HCT116 (cell line): ENCODE measurements around the gene PISD. TPM values are rescaled to one million over a fixed set of nuclear protein-coding genes. Genes with fewer than 3 reads are reported as not detected.

Experiments
- ATAC-seq: fragments of 200-7000 bp; cut with Tn5 transposase; 2 replicates; pipeline ENCODE4 v1.9.1; 2020; ENCODE audit warnings: mild to moderate bottlenecking, moderate library complexity
- BruUV-seq: library from RNA; stranded (reverse); fragments of 400-500 nt; replicated peaks from 2 replicates; lab custom pipeline; 2021; lab: Mats Ljungman, UMichigan
- CTCF ChIA-PET: fragments of 300-600 bp; sonication (Branson Sonifier 250); formaldehyde crosslinking; loops from one replicate; lab custom pipeline; 2021; ENCODE audit warnings: antibody characterized with exemption; lab: Charles Lee
- POLR2A ChIA-PET: fragments of 300-600, 350-600 bp; sonication (Branson Sonifier 250); formaldehyde crosslinking; loops from one replicate; lab custom pipeline; 2021; ENCODE audit warnings: antibody characterized with exemption; lab: Charles Lee
- RAD21 ChIA-PET, 2 experiments: fragments of 300-600 bp; sonication (Branson Sonifier 250); formaldehyde crosslinking; loops; one replicate each; lab custom pipeline; 2023; ENCODE audit warnings: low total read pairs in 2 of 2; ENCODE audit not compliant: uncharacterized antibody in 2 of 2, unreplicated experiment in 2 of 2, low non-redundant PET in 1 of 2; lab: Charles Lee
- DNase-seq: peaks from one replicate; pipeline ENCODE4 v3.0.0-alpha.2; 2010; ENCODE audit warnings: low read depth, low spot score
- H2AFZ ChIP-seq: fragments of 200-600 bp; shearing (Covaris generic), sonication (generic); 2 replicates; pipeline ENCODE4 v1.6.1; 2017; ENCODE audit warnings: low read depth, mixed run types, mixed read lengths, antibody characterized with exemption, low read length; ENCODE audit not compliant: poor library complexity, severe bottlenecking
- H3K27ac ChIP-seq: 2 replicates; pipeline ENCODE4 v1.5.1; 2012; ENCODE audit warnings: low read depth, low read length
- H3K27me3 ChIP-seq: fragments of 200-600 bp; sonication (generic); 2 replicates; pipeline ENCODE4 v1.6.1; 2016; ENCODE audit warnings: mixed run types, low read length, mixed read lengths; ENCODE audit not compliant: insufficient read depth
- H3K36me3 ChIP-seq, 2 experiments: fragments of 200-500 bp in 1 of 2; fragments of 200-600 bp in 1 of 2; sonication (Bioruptor generic) in 1 of 2; sonication (generic) in 1 of 2; 2 replicates each; pipeline versions ENCODE4 v1.5.1 to v1.6.1; 2014 to 2016; ENCODE audit warnings: low read length in 2 of 2, inconsistent platforms in 1 of 2, mixed read lengths in 1 of 2, mixed run types in 1 of 2; ENCODE audit not compliant: insufficient read depth in 2 of 2, control insufficient read depth in 1 of 2
- H3K4me1 ChIP-seq, 2 experiments: fragments of 200-600 bp in 1 of 2; sonication (generic) in 1 of 2; 2 replicates each; pipeline versions ENCODE4 v1.5.1 to v1.6.1; 2012 to 2017; ENCODE audit warnings: low read length in 2 of 2, inconsistent platforms in 1 of 2, mild to moderate bottlenecking in 1 of 2, mixed read lengths in 1 of 2, mixed run types in 1 of 2, moderate library complexity in 1 of 2; ENCODE audit not compliant: insufficient read depth in 2 of 2, control insufficient read depth in 1 of 2
- H3K4me2 ChIP-seq: fragments of 200-600 bp; sonication (generic); 2 replicates; pipeline ENCODE4 v1.6.1; 2017; ENCODE audit warnings: mixed run types, low read length, mixed read lengths
- H3K4me3 ChIP-seq, 2 experiments: fragments of 200-600 bp in 1 of 2; sonication (generic) in 1 of 2; replicated peaks in 1 of 2; 2 replicates each; pipeline ENCODE4 v1.5.1; 2011 to 2016; ENCODE audit warnings: low read length in 2 of 2, control low read depth in 1 of 2, low read depth in 1 of 2, mild to moderate bottlenecking in 1 of 2, mixed read lengths in 1 of 2, mixed run types in 1 of 2
- H3K79me2 ChIP-seq: fragments of 200-600 bp; sonication (generic); 2 replicates; pipeline ENCODE4 v1.6.1; 2017; ENCODE audit warnings: mild to moderate bottlenecking, mixed run types, low read length, moderate library complexity, mixed read lengths; ENCODE audit not compliant: insufficient read depth
- H3K9ac ChIP-seq: fragments of 200-600 bp; sonication (generic); 2 replicates; pipeline ENCODE4 v1.6.1; 2016; ENCODE audit warnings: low read length, mixed read lengths
- H3K9me2 ChIP-seq: fragments of 200-600 bp; sonication (generic), shearing (Covaris generic); 2 replicates; pipeline ENCODE4 v1.6.1; 2017; ENCODE audit warnings: mixed run types, mild to moderate bottlenecking, moderate library complexity; ENCODE audit not compliant: insufficient read depth
- H3K9me3 ChIP-seq, 2 experiments: fragments of 200-500 bp in 1 of 2; fragments of 200-600 bp in 1 of 2; sonication (Bioruptor generic) in 1 of 2; sonication (generic) in 1 of 2; 2 replicates each; pipeline ENCODE4 v1.6.1; 2014 to 2017; ENCODE audit warnings: low read length in 2 of 2, mixed read lengths in 2 of 2, inconsistent platforms in 1 of 2, low read depth in 1 of 2, mild to moderate bottlenecking in 1 of 2, mixed run types in 1 of 2, moderate library complexity in 1 of 2; ENCODE audit not compliant: control insufficient read depth in 1 of 2, insufficient read depth in 1 of 2
- H4K20me1 ChIP-seq: fragments of 200-600 bp; sonication (generic), shearing (Covaris generic); 2 replicates; pipeline ENCODE4 v1.6.1; 2017; ENCODE audit warnings: mixed run types, mild to moderate bottlenecking, moderate library complexity; ENCODE audit not compliant: insufficient read depth
- CEBPB ChIP-seq: IDR thresholded peaks from 2 replicates; pipeline ENCODE4 v1.6.1; 2012; ENCODE audit warnings: low read depth
- ELF1 ChIP-seq: IDR thresholded peaks from 2 replicates; pipeline ENCODE4 v1.6.1; 2012; ENCODE audit warnings: low read depth, borderline replicate concordance
- EZH2phosphoT487 ChIP-seq: fragments of 200-600 bp; IDR thresholded peaks from 2 replicates; pipeline ENCODE4 v1.6.1; 2018; ENCODE audit warnings: antibody characterized with exemption, borderline replicate concordance
- FOSL1 ChIP-seq: IDR thresholded peaks from 2 replicates; pipeline ENCODE4 v1.6.1; 2012; ENCODE audit warnings: low read depth
- JUND ChIP-seq: IDR thresholded peaks from 2 replicates; pipeline ENCODE4 v1.6.1; 2012
- RAD21 ChIP-seq: IDR thresholded peaks from 2 replicates; pipeline ENCODE4 v1.6.1; 2012; ENCODE audit warnings: low read depth, mild to moderate bottlenecking
- SP1 ChIP-seq: IDR thresholded peaks from 2 replicates; pipeline ENCODE4 v1.6.1; 2012; ENCODE audit warnings: low read depth
- SRF ChIP-seq: IDR thresholded peaks from 2 replicates; pipeline ENCODE4 v1.6.1; 2012; ENCODE audit warnings: low read depth
- TCF7L2 ChIP-seq: IDR thresholded peaks from 2 replicates; pipeline ENCODE4 v1.7.0; 2011; ENCODE audit warnings: borderline replicate concordance, inconsistent platforms; ENCODE audit not compliant: insufficient read depth, insufficient read length; ENCODE audit errors: extremely low read depth
- YY1 ChIP-seq: IDR thresholded peaks from 2 replicates; pipeline ENCODE4 v1.6.1; 2011; ENCODE audit warnings: low read length, low read depth, moderate library complexity, mild to moderate bottlenecking; ENCODE audit not compliant: insufficient replicate concordance; ENCODE audit errors: extremely low read depth
- ZFX ChIP-seq: fragments of 450-650 bp; IDR thresholded peaks from 2 replicates; pipeline ENCODE4 v1.6.1; 2017
- ZNF274 ChIP-seq: fragments of 200-500 bp; sonication (Bioruptor generic); IDR thresholded peaks from 2 replicates; pipeline ENCODE4 v1.6.1; 2014; ENCODE audit warnings: mild to moderate bottlenecking, low read depth, low read length, inconsistent platforms
- intact Hi-C: fragments of 100-400 bp; cut with micrococcal nuclease; formaldehyde crosslinking; loops from 2 replicates; pipeline ENCODE4 v1.10.0; 2022
- total RNA-seq: library from RNA; stranded (reverse); gene quantifications from one replicate; pipeline ENCODE4 v1.2.1, GENCODE V29; 2021; ENCODE audit not compliant: unreplicated experiment
- TF ChIP-seq, protein P1 (sequence below): IDR thresholded peaks from 2 replicates; pipeline ENCODE4 v1.6.1; 2012; ENCODE audit warnings: low read depth
- TF ChIP-seq, protein P2 (sequence below): IDR thresholded peaks from 2 replicates; pipeline ENCODE4 v1.6.1; 2012
- TF ChIP-seq, protein P3 (sequence below): IDR thresholded peaks from 2 replicates; pipeline ENCODE4 v1.6.1; 2012
- TF ChIP-seq, protein P4 (sequence below): IDR thresholded peaks from 2 replicates; pipeline ENCODE4 v1.6.1; 2011; ENCODE audit warnings: mild to moderate bottlenecking, low read length, moderate library complexity; ENCODE audit not compliant: insufficient replicate concordance; ENCODE audit errors: extremely low read depth
- TF ChIP-seq, protein P5 (sequence below), 3 experiments: fragments of 200-600 bp in 1 of 3; sonication (generic) in 1 of 3; IDR thresholded peaks in 2 of 3; conservative IDR thresholded peaks in 1 of 3; 2 replicates each; pipeline ENCODE4 v1.5.1; 2012 to 2017; ENCODE audit warnings: low read depth in 2 of 3, low read length in 2 of 3, antibody characterized with exemption in 1 of 3, borderline replicate concordance in 1 of 3, control low read depth in 1 of 3, mild to moderate bottlenecking in 1 of 3, mixed read lengths in 1 of 3, mixed run types in 1 of 3, moderate library complexity in 1 of 3; ENCODE audit not compliant: insufficient read depth in 1 of 3

The PISD gene
- total RNA-seq, 1 experiment from 2014 or later = 47.1 TPM

DNA sequence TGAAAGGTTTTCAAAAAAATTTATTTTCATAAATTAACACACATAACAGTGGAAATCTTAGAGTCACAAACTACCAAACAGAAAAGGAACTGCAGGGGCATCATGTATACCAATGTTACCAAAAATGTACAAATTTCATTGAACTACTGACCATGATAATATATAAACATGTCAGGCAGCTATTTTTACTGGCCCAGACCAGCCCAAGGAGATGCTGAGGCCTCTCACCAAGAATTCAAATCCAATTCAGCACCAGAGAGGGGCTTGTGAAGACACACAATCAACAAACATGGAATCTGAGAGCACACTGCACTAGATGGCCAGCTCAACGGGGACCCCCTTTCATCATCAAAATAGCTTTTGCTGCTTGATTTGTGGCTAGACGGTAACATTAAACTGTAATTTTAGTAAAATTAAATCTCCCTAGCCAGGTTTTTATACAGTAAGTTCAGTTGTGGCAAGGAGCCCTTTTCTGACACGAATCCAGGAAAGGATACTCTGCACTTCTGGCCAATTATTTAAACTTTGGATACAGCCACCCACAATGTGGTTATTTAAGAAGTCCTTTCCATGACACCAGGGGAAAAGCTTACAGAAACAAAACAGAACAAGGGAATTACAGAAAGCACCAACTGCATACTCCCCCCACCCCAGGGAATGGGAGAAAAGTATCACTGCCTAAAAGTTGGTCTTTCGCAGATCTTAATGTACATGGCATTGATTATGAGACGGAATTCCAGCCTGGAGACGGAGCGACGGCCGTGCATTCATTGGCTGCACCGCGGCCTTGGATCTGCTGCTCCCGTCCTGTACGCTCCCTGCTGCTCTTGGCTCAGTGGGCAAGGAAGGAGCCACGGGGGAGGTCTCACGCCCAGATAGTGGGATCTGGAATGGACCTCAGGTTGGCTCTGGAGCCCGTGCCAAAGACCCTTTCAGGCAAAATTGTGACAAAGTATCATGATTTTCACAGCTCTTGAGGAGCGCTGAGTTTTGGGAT is 19.6 kb upstream of the PISD start:
- H3K9me3 ChIP-seq = no peaks in the 10 kb centered on the region
- no peaks in the 10 kb centered on the region for H4K20me1 ChIP-seq
- DNase-seq (no peak), ATAC-seq (no peak)
- BruUV-seq = no TSS peak
- peak overlapping the region; percentile 1; the same call in 1 of the 2 replicates for H3K4me2 ChIP-seq
- H3K79me2 ChIP-seq = no peaks in the 10 kb centered on the region
- intact Hi-C loops = no loop called here
- no peaks in the 10 kb centered on the region for H3K27me3 ChIP-seq
- H3K9ac ChIP-seq = no peak overlapping the region
- H3K27ac ChIP-seq = peak overlapping the region; percentile 33; the same call in 1 of the 2 replicates
- no peak overlapping the region for H3K4me3 ChIP-seq
- no peaks in the 10 kb centered on the region for H3K9me2 ChIP-seq
- ChIA-PET CTCF (interaction anchor here (0.6 to 1.1 kb wide), 3 partner anchors 16 to 1075 kb away, joined by 3 to 6 read pairs (median 5); partner anchors contain the start of gene TCN2), RAD21 (no interaction called here), POLR2A (no interaction called here)
- no peak overlapping the region for H2AFZ ChIP-seq
- peaks cover 7 to 23% of the 10 kb centered on the region in 2 experiments for H3K4me1 ChIP-seq
- H3K36me3 ChIP-seq = peaks cover 10 to 20% of the 10 kb centered on the region in 2 experiments; a peak in 3 of 4 replicates
- TF ChIP-seq ELF1 (no peak), ZFX (no peak), EZH2phosphoT487 (no peak), JUND (no peak), SP1 (no peak), SRF (no peak), ZNF274 (no peak), YY1 (no peak), CEBPB (no peak), RAD21 (no peak), TCF7L2 (no peak), FOSL1 (no peak)
- TF ChIP-seq, protein P1, sequence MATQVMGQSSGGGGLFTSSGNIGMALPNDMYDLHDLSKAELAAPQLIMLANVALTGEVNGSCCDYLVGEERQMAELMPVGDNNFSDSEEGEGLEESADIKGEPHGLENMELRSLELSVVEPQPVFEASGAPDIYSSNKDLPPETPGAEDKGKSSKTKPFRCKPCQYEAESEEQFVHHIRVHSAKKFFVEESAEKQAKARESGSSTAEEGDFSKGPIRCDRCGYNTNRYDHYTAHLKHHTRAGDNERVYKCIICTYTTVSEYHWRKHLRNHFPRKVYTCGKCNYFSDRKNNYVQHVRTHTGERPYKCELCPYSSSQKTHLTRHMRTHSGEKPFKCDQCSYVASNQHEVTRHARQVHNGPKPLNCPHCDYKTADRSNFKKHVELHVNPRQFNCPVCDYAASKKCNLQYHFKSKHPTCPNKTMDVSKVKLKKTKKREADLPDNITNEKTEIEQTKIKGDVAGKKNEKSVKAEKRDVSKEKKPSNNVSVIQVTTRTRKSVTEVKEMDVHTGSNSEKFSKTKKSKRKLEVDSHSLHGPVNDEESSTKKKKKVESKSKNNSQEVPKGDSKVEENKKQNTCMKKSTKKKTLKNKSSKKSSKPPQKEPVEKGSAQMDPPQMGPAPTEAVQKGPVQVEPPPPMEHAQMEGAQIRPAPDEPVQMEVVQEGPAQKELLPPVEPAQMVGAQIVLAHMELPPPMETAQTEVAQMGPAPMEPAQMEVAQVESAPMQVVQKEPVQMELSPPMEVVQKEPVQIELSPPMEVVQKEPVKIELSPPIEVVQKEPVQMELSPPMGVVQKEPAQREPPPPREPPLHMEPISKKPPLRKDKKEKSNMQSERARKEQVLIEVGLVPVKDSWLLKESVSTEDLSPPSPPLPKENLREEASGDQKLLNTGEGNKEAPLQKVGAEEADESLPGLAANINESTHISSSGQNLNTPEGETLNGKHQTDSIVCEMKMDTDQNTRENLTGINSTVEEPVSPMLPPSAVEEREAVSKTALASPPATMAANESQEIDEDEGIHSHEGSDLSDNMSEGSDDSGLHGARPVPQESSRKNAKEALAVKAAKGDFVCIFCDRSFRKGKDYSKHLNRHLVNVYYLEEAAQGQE = no peak
- TF ChIP-seq, protein P2, sequence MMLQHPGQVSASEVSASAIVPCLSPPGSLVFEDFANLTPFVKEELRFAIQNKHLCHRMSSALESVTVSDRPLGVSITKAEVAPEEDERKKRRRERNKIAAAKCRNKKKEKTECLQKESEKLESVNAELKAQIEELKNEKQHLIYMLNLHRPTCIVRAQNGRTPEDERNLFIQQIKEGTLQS = no peak
- TF ChIP-seq, protein P3, sequence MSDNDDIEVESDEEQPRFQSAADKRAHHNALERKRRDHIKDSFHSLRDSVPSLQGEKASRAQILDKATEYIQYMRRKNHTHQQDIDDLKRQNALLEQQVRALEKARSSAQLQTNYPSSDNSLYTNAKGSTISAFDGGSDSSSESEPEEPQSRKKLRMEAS = no peak
- TF ChIP-seq, protein P4, sequence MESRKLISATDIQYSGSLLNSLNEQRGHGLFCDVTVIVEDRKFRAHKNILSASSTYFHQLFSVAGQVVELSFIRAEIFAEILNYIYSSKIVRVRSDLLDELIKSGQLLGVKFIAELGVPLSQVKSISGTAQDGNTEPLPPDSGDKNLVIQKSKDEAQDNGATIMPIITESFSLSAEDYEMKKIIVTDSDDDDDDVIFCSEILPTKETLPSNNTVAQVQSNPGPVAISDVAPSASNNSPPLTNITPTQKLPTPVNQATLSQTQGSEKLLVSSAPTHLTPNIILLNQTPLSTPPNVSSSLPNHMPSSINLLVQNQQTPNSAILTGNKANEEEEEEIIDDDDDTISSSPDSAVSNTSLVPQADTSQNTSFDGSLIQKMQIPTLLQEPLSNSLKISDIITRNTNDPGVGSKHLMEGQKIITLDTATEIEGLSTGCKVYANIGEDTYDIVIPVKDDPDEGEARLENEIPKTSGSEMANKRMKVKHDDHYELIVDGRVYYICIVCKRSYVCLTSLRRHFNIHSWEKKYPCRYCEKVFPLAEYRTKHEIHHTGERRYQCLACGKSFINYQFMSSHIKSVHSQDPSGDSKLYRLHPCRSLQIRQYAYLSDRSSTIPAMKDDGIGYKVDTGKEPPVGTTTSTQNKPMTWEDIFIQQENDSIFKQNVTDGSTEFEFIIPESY = no peak
- TF ChIP-seq, protein P5, sequence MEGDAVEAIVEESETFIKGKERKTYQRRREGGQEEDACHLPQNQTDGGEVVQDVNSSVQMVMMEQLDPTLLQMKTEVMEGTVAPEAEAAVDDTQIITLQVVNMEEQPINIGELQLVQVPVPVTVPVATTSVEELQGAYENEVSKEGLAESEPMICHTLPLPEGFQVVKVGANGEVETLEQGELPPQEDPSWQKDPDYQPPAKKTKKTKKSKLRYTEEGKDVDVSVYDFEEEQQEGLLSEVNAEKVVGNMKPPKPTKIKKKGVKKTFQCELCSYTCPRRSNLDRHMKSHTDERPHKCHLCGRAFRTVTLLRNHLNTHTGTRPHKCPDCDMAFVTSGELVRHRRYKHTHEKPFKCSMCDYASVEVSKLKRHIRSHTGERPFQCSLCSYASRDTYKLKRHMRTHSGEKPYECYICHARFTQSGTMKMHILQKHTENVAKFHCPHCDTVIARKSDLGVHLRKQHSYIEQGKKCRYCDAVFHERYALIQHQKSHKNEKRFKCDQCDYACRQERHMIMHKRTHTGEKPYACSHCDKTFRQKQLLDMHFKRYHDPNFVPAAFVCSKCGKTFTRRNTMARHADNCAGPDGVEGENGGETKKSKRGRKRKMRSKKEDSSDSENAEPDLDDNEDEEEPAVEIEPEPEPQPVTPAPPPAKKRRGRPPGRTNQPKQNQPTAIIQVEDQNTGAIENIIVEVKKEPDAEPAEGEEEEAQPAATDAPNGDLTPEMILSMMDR (IDR thresholded peaks at IDR 0.05 in 2 of 3, conservative IDR thresholded peaks at IDR 0.05 in 1 of 3; ENCODE audit: borderline replicate concordance in 1 of 3, insufficient read depth in 1 of 3, low read depth in 2 of 3, low read length in 2 of 3) = no peak
